Ovary (tissue), 9 donors: ENCODE data around the gene NRIP1. TPM values are rescaled to one million over a fixed set of nuclear protein-coding genes. Genes with fewer than 3 reads are reported as not detected.

ENCODE experiments used
- DNase-seq, 5 donors: peaks; one replicate each; pipeline ENCODE4 v3.0.0-alpha.2; 2019 to 2020
- H3K27ac ChIP-seq, 2 donors: fragments of 200-600 bp; one replicate each; pipeline versions ENCODE4 v1.5.1 to v1.8.0; 2019 to 2022
- H3K27me3 ChIP-seq: fragments of 200-600 bp; one replicate; pipeline ENCODE4 v1.8.0; 2022
- H3K36me3 ChIP-seq: fragments of 200-600 bp; sonication (generic); one replicate; pipeline ENCODE4 v1.5.1; 2019
- H3K4me1 ChIP-seq: one replicate; pipeline ENCODE4 v1.8.1; 2013; ENCODE audit warnings: mild to moderate bottlenecking, moderate library complexity; ENCODE audit not compliant: insufficient read depth
- H3K4me3 ChIP-seq: fragments of 200-600 bp; sonication (generic); one replicate; pipeline ENCODE4 v1.5.1; 2017
- H3K9me3 ChIP-seq, 2 donors: fragments of 200-600 bp in 1 of 2; sonication (generic) in 1 of 2; one replicate each; pipeline versions ENCODE4 v1.5.1 to v1.8.1; 2013 to 2019; ENCODE audit warnings: mild to moderate bottlenecking in 1 of 2, moderate library complexity in 1 of 2
- CTCF ChIP-seq, 3 donors: fragments of 450-650 bp in 2 of 3; fragments of 200-600 bp in 1 of 3; IDR thresholded peaks; one replicate each; pipeline versions ENCODE4 v1.5.1 to v1.8.0; 2016 to 2022; ENCODE audit warnings: antibody characterized with exemption in 3 of 3, mild to moderate bottlenecking in 1 of 3
- EP300 ChIP-seq: sonication (generic); formaldehyde crosslinking; IDR thresholded peaks from one replicate; pipeline ENCODE4 v1.6.1; 2017; ENCODE audit warnings: antibody characterized with exemption
- POLR2A ChIP-seq: fragments of 450-650 bp; IDR thresholded peaks from one replicate; pipeline ENCODE4 v1.6.1; 2017; ENCODE audit warnings: antibody characterized with exemption, mild to moderate bottlenecking, moderate library complexity
- WGBS, 3 donors: extraction: QIAGEN DNeasy Blood & Tissue Kit in 1 of 3; methylation state at CpG; one replicate each; pipeline versions ENCODE4 v1.1.5 to v1.1.7; 2013 to 2017; 5-methylcytosine and 5-hydroxymethylcytosine counted together
- intact Hi-C, 4 donors: fragments of 100-400 bp; cut with DNase I; formaldehyde crosslinking; loops; one replicate each; pipeline versions ENCODE4 v1.11.0 to v1.15.1; 2022 to 2023
- polyA plus RNA-seq, 2 donors: library from polyadenylated mRNA; stranded (reverse); fragments of 200-250 nt in 1 of 2; fragments of 350-450 nt in 1 of 2; fragmentation: Illumina TruSeq in 1 of 2; extraction: RNeasy Lipid Tissue Mini Kit (QIAGEN cat#74804) in 1 of 2; gene quantifications; one replicate each; pipeline ENCODE4 v1.2.3, GENCODE V29; 2013 to 2014
- total RNA-seq, 7 donors: library from RNA; depleted of rRNA in 2 of 7; stranded (reverse); fragments of >200 nt in 2 of 7; fragmentation: NEBNext Ultra II Directional in 3 of 7; extraction: Animal tissue kit (Norgen Biotek cat#: 25700) in 3 of 7; gene quantifications; one replicate each; pipeline versions ENCODE4 v1.1.0 to v1.2.4, GENCODE V29; 2016 to 2023
- donor health status: DM: no; HTN: no; CAD: no; lungs with moderate emphysema.
- donor health status: DM: no; HTN: no; CAD: no.
- donor health status: Bipolar disorder and iron deficiency.
- donor health status: DM: yes; HTN: yes; CAD: no.
- donor health status: DM: no; HTN: no; CAD: no.
- donor health status: DM: yes; HTN: yes; CAD: no.

NRIP1 gene
- total and polyA plus RNA-seq, 9 donors: 9.4 to 56.6 (median 39.9) TPM

GRCh38 chr21:15023776-15024175 is 41.0 kb downstream of the NRIP1 start:
- DNase-seq: no peak
- 56 to 66% (median 58%) methylated on average over 5 of the region's 5 CpGs for WGBS, 3 donors
- Histone ChIP-seq H3K4me3 (no peak overlapping the region), H3K27me3 (no peaks in the 10 kb centered on the region), H3K36me3 (no peaks in the 10 kb centered on the region), H3K9me3 (no peaks in the 10 kb centered on the region), H3K4me1 (no peaks in the 10 kb centered on the region), H3K27ac (no peak overlapping the region)
- TF ChIP-seq CTCF (IDR thresholded peaks at IDR 0.05): no peak
- TF ChIP-seq POLR2A: no peak
- no peak for TF ChIP-seq EP300
- intact Hi-C loops: no loop called here

- Histone ChIP-seq H3K27ac (no peak overlapping the region), H3K4me1 (no peaks in the 10 kb centered on the region), H3K4me3 (no peak overlapping the region), H3K36me3 (no peaks in the 10 kb centered on the region), H3K9me3 (no peaks in the 10 kb centered on the region), H3K27me3 (no peaks in the 10 kb centered on the region)
- TF ChIP-seq EP300 (no peak), POLR2A (no peak), CTCF (IDR thresholded peaks at IDR 0.05) (no peak)
- intact Hi-C loops: no loop called here
- DNase-seq: no peak
- WGBS, 3 donors: 92 to 94% (median 93%) methylated on average over 6 of the region's 6 CpGs
These were observed 42.1 kb downstream of the NRIP1 start for GRCh38 chr21:15022608-15023261.

GRCh38 chr21:15020797-15021196 is 44.0 kb downstream of the NRIP1 start:
- no peak for TF ChIP-seq EP300
- TF ChIP-seq CTCF (IDR thresholded peaks at IDR 0.05): no peak
- no peak for TF ChIP-seq POLR2A
- no peak overlapping the region for H3K27ac ChIP-seq
- H3K4me3 ChIP-seq: no peak overlapping the region
- H3K27me3 ChIP-seq: no peaks in the 10 kb centered on the region
- intact Hi-C loops: no loop called here
- H3K36me3 ChIP-seq: no peaks in the 10 kb centered on the region
- DNase-seq: no peak
- H3K4me1 ChIP-seq: no peaks in the 10 kb centered on the region
- no peaks in the 10 kb centered on the region for H3K9me3 ChIP-seq

GRCh38 chr21:15018382-15018781 is 46.4 kb downstream of the NRIP1 start:
- H3K27ac ChIP-seq: no peak overlapping the region
- H3K9me3 ChIP-seq: no peaks in the 10 kb centered on the region
- WGBS, 3 donors: 86% methylated on average over 2 of the region's 2 CpGs
- no peak overlapping the region for H3K4me3 ChIP-seq
- no peak for DNase-seq
- H3K36me3 ChIP-seq: no peaks in the 10 kb centered on the region
- intact Hi-C loops: no loop called here
- TF ChIP-seq EP300: no peak
- no peak for TF ChIP-seq POLR2A
- no peak for TF ChIP-seq CTCF (IDR thresholded peaks at IDR 0.05)
- no peaks in the 10 kb centered on the region for H3K4me1 ChIP-seq
- H3K27me3 ChIP-seq: no peaks in the 10 kb centered on the region
